ENCODE data around the gene INTS15. TPM values are rescaled to one million over a fixed set of nuclear protein-coding genes. Genes with fewer than 3 reads are reported as not detected.
A peak's percentile ranks its signal among the peaks of the same experiment; 100 is the strongest.

The INTS15 gene
- total and polyA plus RNA-seq, 2 donors (not counting 3 experiments of a cell fraction or from before 2014, with no cell fraction given) = 35.7 to 51.6 TPM

- H4K20me1 ChIP-seq (replicated peaks; ENCODE audit: control insufficient read depth, extremely low read depth, insufficient read depth, low read length) = no peaks in the 10 kb centered on the region
- peaks cover 18 to 24% of the 10 kb centered on the region in 2 experiments for H3K27me3 ChIP-seq (ENCODE audit: control insufficient read depth in 2 of 2, insufficient read depth in 2 of 2, low read length in 2 of 2)
- H3K9ac ChIP-seq (replicated peaks; ENCODE audit: extremely low read depth, insufficient read depth, low read length) = no peak overlapping the region
- ChIA-PET POLR2A (no interaction called here), CTCF (no interaction called here)
- intact Hi-C loops (cut with micrococcal nuclease) (no loop called here), dilution Hi-C loops (cut with MboI; ENCODE audit: extremely low pct_ligation_motif_present, low sequenced_read_pairs) (no loop called here)
- H3K36me3 ChIP-seq (ENCODE audit: control insufficient read depth in 2 of 2, extremely low read depth in 1 of 2, insufficient read depth in 2 of 2, low read length in 2 of 2) = no peaks in the 10 kb centered on the region
- DNase-seq (ENCODE audit: low read depth, low spot score) (no peak), FAIRE-seq (no peak)
- no peaks in the 10 kb centered on the region for H3K4me1 ChIP-seq (ENCODE audit: control insufficient read depth, extremely low read depth, insufficient read depth, low read length)
- H2AFZ ChIP-seq (ENCODE audit: low read depth, low read length) = peak overlapping the region; percentile 38
- TF ChIP-seq POLR2A (IDR thresholded peaks at IDR 0.05; ENCODE audit: low read depth, low read length) (no peak), POLR2AphosphoS5 (IDR thresholded peaks at IDR 0.05; ENCODE audit: insufficient read depth, low read depth, low read length) (no peak), EZH2 (IDR thresholded peaks at IDR 0.05; ENCODE audit: borderline replicate concordance, low read depth, low read length, severe bottlenecking) (peak; percentile 67), GATA2 (IDR thresholded peaks at IDR 0.05; ENCODE audit: insufficient read depth, insufficient read length, low read depth, low read length) (no peak)
- no peaks in the 10 kb centered on the region for H3K9me1 ChIP-seq (replicated peaks; ENCODE audit: control insufficient read depth, extremely low read depth, insufficient read depth, low read length)
- BruUV-seq (replicated peaks) = no TSS peak
- no peaks in the 10 kb centered on the region for H3K9me3 ChIP-seq (replicated peaks; ENCODE audit: control insufficient read depth, insufficient read depth, low read length)
- H3K4me3 ChIP-seq (replicated peaks in 1 of 3; ENCODE audit: insufficient read depth in 1 of 3, low read depth in 1 of 3, low read length in 3 of 3) = peak overlapping the region in 1 of 3 experiments; percentile 31
- H3K27ac ChIP-seq (ENCODE audit: insufficient read depth, low read depth, low read length) = no peak overlapping the region
- H3K4me2 ChIP-seq (ENCODE audit: insufficient read depth, low read length) = peak overlapping the region; percentile 23
- H3K79me2 ChIP-seq (ENCODE audit: control insufficient read depth, insufficient read depth, low read length) = no peaks in the 10 kb centered on the region
Measured at GRCh38 chr7:6615723-6616555, 26.1 kb downstream of the INTS15 start.

GRCh38 chr7:6616854-6617643 lies 27.2 kb downstream of the INTS15 start:
- Histone ChIP-seq H2AFZ (ENCODE audit: low read depth, low read length) (no peak overlapping the region), H4K20me1 (replicated peaks; ENCODE audit: control insufficient read depth, extremely low read depth, insufficient read depth, low read length) (no peaks in the 10 kb centered on the region), H3K4me2 (ENCODE audit: insufficient read depth, low read length) (no peak overlapping the region), H3K4me3 (replicated peaks in 1 of 3; ENCODE audit: insufficient read depth in 1 of 3, low read depth in 1 of 3, low read length in 3 of 3) (no peak overlapping the region), H3K36me3 (ENCODE audit: control insufficient read depth in 2 of 2, extremely low read depth in 1 of 2, insufficient read depth in 2 of 2, low read length in 2 of 2) (no peaks in the 10 kb centered on the region), H3K27me3 (ENCODE audit: control insufficient read depth in 2 of 2, insufficient read depth in 2 of 2, low read length in 2 of 2) (peaks cover 18 to 24% of the 10 kb centered on the region in 2 experiments), H3K9ac (replicated peaks; ENCODE audit: extremely low read depth, insufficient read depth, low read length) (no peak overlapping the region), H3K9me3 (replicated peaks; ENCODE audit: control insufficient read depth, insufficient read depth, low read length) (no peaks in the 10 kb centered on the region), H3K27ac (ENCODE audit: insufficient read depth, low read depth, low read length) (no peak overlapping the region), H3K4me1 (ENCODE audit: control insufficient read depth, extremely low read depth, insufficient read depth, low read length) (no peaks in the 10 kb centered on the region), H3K9me1 (replicated peaks; ENCODE audit: control insufficient read depth, extremely low read depth, insufficient read depth, low read length) (no peaks in the 10 kb centered on the region), H3K79me2 (ENCODE audit: control insufficient read depth, insufficient read depth, low read length) (no peaks in the 10 kb centered on the region)
- dilution Hi-C loops (cut with MboI; ENCODE audit: extremely low pct_ligation_motif_present, low sequenced_read_pairs) = no loop called here
- intact Hi-C loops (cut with micrococcal nuclease) = no loop called here
- ChIA-PET POLR2A (no interaction called here), CTCF (no interaction called here)
- FAIRE-seq (no peak), DNase-seq (ENCODE audit: low read depth, low spot score) (no peak)
- TF ChIP-seq CTCF (IDR thresholded peaks at IDR 0.05; ENCODE audit: extremely low read depth in 1 of 2, insufficient read depth in 1 of 2, low read depth in 1 of 2, low read length in 2 of 2) = no peak
- no peak for TF ChIP-seq FOS (IDR thresholded peaks at IDR 0.05; ENCODE audit: borderline replicate concordance, insufficient read depth, low read length)
- no peak for TF ChIP-seq POLR2A (IDR thresholded peaks at IDR 0.05; ENCODE audit: low read depth, low read length)
- no peak for TF ChIP-seq EZH2 (IDR thresholded peaks at IDR 0.05; ENCODE audit: borderline replicate concordance, low read depth, low read length, severe bottlenecking)
- no TSS peak for BruUV-seq (replicated peaks)
